Peyer's patch (tissue), 4 donors: ENCODE results near the gene MISP.
A peak's percentile ranks its signal among the peaks of the same experiment; 100 is the strongest.

Experiments used
- POLR2A ChIP-seq, 2 donors: fragments of 450-650 bp; IDR thresholded peaks; one replicate each; pipeline ENCODE4 v1.5.1; 2017; ENCODE audit warnings: antibody characterized with exemption in 2 of 2, mild to moderate bottlenecking in 2 of 2, moderate library complexity in 2 of 2
- TF ChIP-seq, protein P1 (sequence below), 6 experiments: fragments of 450-650 bp in 4 of 6; fragments of 200-600 bp in 2 of 6; sonication (generic) in 1 of 6; IDR thresholded peaks; one replicate each; pipeline ENCODE4 v1.5.1; 2017 to 2019; ENCODE audit warnings: antibody characterized with exemption in 6 of 6, mild to moderate bottlenecking in 3 of 6, moderate library complexity in 1 of 6

DNA sequence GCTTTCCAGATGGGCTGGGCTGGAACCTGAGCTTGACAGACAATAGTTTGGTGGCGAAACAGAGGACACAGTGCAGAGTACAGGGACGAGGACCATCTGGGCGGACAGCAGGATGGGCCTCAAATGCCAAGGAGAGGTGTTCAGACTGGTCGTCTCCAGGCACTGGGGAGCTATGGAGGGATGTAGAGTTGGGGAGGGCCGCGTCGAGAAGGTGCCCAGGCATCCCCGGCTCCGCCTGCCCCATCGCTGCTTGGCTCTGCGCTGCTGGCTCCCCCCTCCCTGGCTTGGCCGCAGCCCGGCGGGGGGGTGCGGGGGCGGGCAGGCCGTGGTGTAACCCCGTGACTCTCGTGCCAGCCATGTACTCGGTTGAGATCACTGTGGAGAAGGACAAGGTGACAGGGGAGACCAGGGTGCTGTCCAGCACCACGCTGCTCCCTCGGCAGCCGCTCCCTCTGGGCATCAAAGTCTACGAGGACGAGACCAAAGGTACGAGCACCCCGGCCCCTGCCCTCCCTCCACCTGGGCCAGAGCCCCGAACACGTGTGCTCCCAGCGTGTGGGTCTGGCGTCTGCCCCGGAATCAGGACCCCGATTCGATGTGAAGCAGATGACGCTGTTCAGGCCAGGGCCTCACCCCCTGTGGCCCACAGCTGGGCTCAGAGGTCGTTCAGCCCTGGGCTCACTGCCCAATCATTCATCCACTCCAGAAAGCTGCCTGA lies 10.8 kb upstream of the MISP start:
- TF ChIP-seq, protein P1, sequence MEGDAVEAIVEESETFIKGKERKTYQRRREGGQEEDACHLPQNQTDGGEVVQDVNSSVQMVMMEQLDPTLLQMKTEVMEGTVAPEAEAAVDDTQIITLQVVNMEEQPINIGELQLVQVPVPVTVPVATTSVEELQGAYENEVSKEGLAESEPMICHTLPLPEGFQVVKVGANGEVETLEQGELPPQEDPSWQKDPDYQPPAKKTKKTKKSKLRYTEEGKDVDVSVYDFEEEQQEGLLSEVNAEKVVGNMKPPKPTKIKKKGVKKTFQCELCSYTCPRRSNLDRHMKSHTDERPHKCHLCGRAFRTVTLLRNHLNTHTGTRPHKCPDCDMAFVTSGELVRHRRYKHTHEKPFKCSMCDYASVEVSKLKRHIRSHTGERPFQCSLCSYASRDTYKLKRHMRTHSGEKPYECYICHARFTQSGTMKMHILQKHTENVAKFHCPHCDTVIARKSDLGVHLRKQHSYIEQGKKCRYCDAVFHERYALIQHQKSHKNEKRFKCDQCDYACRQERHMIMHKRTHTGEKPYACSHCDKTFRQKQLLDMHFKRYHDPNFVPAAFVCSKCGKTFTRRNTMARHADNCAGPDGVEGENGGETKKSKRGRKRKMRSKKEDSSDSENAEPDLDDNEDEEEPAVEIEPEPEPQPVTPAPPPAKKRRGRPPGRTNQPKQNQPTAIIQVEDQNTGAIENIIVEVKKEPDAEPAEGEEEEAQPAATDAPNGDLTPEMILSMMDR (IDR thresholded peaks at IDR 0.05): no peak
- peak; percentile 27 to 37 for TF ChIP-seq POLR2A (IDR thresholded peaks at IDR 0.05)
